ENCODE results near the gene ENTR1. TPM values are rescaled to one million over a fixed set of nuclear protein-coding genes. Genes with fewer than 3 reads are reported as not detected.

ENTR1 gene
- total RNA-seq, 4 donors from 2014 or later = 37.4 to 93.0 (median 49.7) TPM

- H3K4me3 ChIP-seq = peak overlapping the region; percentile 92
- H3K27ac ChIP-seq = no peak overlapping the region
- H3K9me3 ChIP-seq = no peaks in the 10 kb centered on the region
- 29% methylated on average over 38 of the region's 54 CpGs for WGBS
- no peak for TF ChIP-seq POLR2A (IDR thresholded peaks at IDR 0.05)
- TF ChIP-seq EP300 (IDR thresholded peaks at IDR 0.05) = no peak
- TF ChIP-seq CTCF (IDR thresholded peaks at IDR 0.05) = no peak
- TF ChIP-seq POLR2AphosphoS5 (IDR thresholded peaks at IDR 0.05) = no peak
- H3K36me3 ChIP-seq = no peaks in the 10 kb centered on the region
- peaks cover 39% of the 10 kb centered on the region for H3K4me1 ChIP-seq
- H3K27me3 ChIP-seq = no peaks in the 10 kb centered on the region
- no peak for DNase-seq (ENCODE audit: low spot score in 2 of 2)
Observed at GRCh38 chr9:136363949-136364748, 46.3 kb downstream of the ENTR1 start.

GRCh38 chr9:136363106-136363948 is 47.1 kb downstream of the ENTR1 start, which contains the start of gene DNLZ:
TSS of gene DNLZ (minus strand) at chr9:136363744. CDS start at chr9:136363714, 30 bp downstream.
- Histone ChIP-seq H3K4me1 (peaks cover 39% of the 10 kb centered on the region), H3K27me3 (no peaks in the 10 kb centered on the region), H3K4me3 (peak within 1 kb of the TSS; percentile 92), H3K9me3 (no peaks in the 10 kb centered on the region), H3K27ac (peak within 1 kb of the TSS; percentile 96), H3K36me3 (peaks cover under 1% of the 10 kb centered on the region)
- DNase-seq (ENCODE audit: low spot score in 2 of 2) = peak; percentile 98 to 99
- TF ChIP-seq CTCF (IDR thresholded peaks at IDR 0.05) (peak; percentile 98 to 99), EP300 (IDR thresholded peaks at IDR 0.05) (no peak), POLR2A (IDR thresholded peaks at IDR 0.05) (peak; percentile 57 to 67), POLR2AphosphoS5 (IDR thresholded peaks at IDR 0.05) (peak in 2 of 3 donors; percentile 62 to 73)
- under 1% methylated on average over 36 of the region's 97 CpGs for WGBS

GRCh38 chr9:136362450-136362784 is 48.0 kb downstream of the ENTR1 start:
- no peak for DNase-seq (ENCODE audit: low spot score in 2 of 2)
- H3K4me1 ChIP-seq = peaks cover 39% of the 10 kb centered on the region
- no peak overlapping the region for H3K27ac ChIP-seq
- WGBS = 68% methylated on average over 5 of the region's 6 CpGs
- no peaks in the 10 kb centered on the region for H3K9me3 ChIP-seq
- H3K27me3 ChIP-seq = no peaks in the 10 kb centered on the region
- H3K4me3 ChIP-seq = no peak overlapping the region
- H3K36me3 ChIP-seq = peaks cover 8% of the 10 kb centered on the region
- no peak for TF ChIP-seq CTCF (IDR thresholded peaks at IDR 0.05)
- no peak for TF ChIP-seq EP300 (IDR thresholded peaks at IDR 0.05)
- TF ChIP-seq POLR2A (IDR thresholded peaks at IDR 0.05) = no peak
- TF ChIP-seq POLR2AphosphoS5 (IDR thresholded peaks at IDR 0.05) = no peak

- WGBS = 87% methylated on average over 12 of the region's 26 CpGs
- Histone ChIP-seq H3K9me3 (no peaks in the 10 kb centered on the region), H3K27ac (peak overlapping the region; percentile 49), H3K4me3 (no peak overlapping the region), H3K27me3 (no peaks in the 10 kb centered on the region), H3K4me1 (peaks cover 39% of the 10 kb centered on the region), H3K36me3 (peaks cover 13% of the 10 kb centered on the region)
- no peak for TF ChIP-seq POLR2A (IDR thresholded peaks at IDR 0.05)
- no peak for TF ChIP-seq POLR2AphosphoS5 (IDR thresholded peaks at IDR 0.05)
- TF ChIP-seq EP300 (IDR thresholded peaks at IDR 0.05) = no peak
- TF ChIP-seq CTCF (IDR thresholded peaks at IDR 0.05) = no peak
- no peak for DNase-seq (ENCODE audit: low spot score in 2 of 2)
Observed at GRCh38 chr9:136361754-136362449, 48.5 kb downstream of the ENTR1 start.
